Activated CD8-positive, alpha-beta memory T cell treated with anti-CD3 and anti-CD28 coated beads for 36 hours (primary cell): ENCODE results near the gene RHBG. TPM values are rescaled to one million over a fixed set of nuclear protein-coding genes. Genes with fewer than 3 reads are reported as not detected.

Source experiments
- CTCF ChIA-PET: fragments of 350-600 bp; sonication (Branson Sonifier 250); formaldehyde crosslinking; loops from one replicate; lab custom pipeline; 2021; ENCODE audit warnings: antibody characterized with exemption; lab: Charles Lee
- POLR2A ChIA-PET: fragments of 350-600 bp; sonication (Branson Sonifier 250); formaldehyde crosslinking; loops from one replicate; lab custom pipeline; 2021; ENCODE audit warnings: antibody characterized with exemption; lab: Charles Lee
- total RNA-seq, 2 experiments: library from RNA; stranded (reverse); gene quantifications; one replicate each; pipeline ENCODE4 v1.2.3, GENCODE V29; 2021

Gene RHBG
- total RNA-seq, 2 experiments from 2014 or later, result not detected

DNA sequence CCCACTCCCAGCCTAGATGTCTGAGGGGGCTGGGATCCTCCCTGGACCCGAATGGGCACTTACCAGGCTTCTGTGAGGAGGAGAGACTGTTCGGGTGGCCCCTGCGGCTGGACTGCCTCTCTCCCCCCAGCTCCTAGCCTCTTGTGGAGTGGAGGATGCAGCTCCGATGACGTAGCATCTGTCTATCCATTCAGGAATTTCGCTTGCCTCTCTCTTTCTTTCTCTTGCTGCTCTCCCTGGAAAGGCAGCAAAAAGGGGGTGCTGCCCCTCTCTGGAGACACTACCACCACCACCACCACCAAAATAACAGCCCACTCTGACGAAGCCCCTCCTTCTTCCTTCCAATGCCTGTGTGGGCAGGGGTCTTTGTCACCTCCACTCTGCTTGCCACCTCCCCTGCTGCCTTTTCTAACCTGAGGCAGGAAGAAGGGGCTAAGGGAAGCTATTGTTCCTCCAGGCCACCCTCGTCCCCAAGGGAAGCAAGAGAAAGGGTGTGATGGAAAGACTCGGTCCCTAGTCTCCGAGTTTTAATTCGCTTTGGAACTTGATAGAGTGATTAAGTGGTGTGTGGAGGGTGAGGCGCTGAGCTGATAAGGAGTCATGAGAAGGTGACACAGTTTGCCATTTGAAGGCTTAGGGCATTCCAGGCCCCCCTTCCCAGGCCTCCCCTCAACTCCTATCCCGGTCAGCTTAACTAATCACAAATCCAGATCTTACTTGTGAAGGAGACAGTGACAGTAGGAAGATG is 60.5 kb downstream of the RHBG start:
- CTCF ChIA-PET, result interaction anchor here (0.7 to 7.2 kb wide), 2 partner anchors 20 to 43 kb away, joined by 3 to 39 read pairs; no protein-coding TSS in a partner anchor
- POLR2A ChIA-PET, result no interaction called here

DNA sequence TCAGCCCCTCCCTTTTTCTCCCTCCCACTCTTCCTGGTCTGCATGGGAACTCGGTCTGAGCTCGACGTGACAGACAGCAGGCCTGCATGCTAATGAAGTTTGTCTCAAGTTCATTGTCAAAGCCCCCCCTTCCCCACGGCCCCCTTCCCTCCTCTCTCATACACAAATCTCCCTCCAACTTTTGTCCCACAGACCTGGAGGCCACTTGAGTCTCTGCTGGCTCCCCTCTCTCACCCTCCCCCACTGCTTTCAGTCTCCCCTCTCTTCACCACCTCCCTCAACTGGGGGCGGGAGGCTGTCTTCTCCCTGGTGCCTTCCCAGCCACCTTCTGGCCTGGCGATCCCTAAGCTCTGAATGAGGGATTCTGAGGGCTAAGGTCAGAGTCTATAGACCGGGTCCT is 61.3 kb downstream of the RHBG start:
- CTCF ChIA-PET, result interaction anchor here (7.2 kb wide), 1 partner anchor 44 kb away, joined by 39 read pairs; no protein-coding TSS in a partner anchor
- POLR2A ChIA-PET, result no interaction called here

GRCh38 chr1:156430866-156431265 is 61.9 kb downstream of the RHBG start:
- ChIA-PET POLR2A (no interaction called here), CTCF (interaction anchor here (0.7 to 7.2 kb wide), 2 partner anchors 44 to 50 kb away, joined by 5 to 39 read pairs; no protein-coding TSS in a partner anchor)

- ChIA-PET POLR2A (no interaction called here), CTCF (interaction anchor here (0.7 to 7.2 kb wide), 2 partner anchors 45 to 51 kb away, joined by 5 to 39 read pairs; no protein-coding TSS in a partner anchor)
Measured at GRCh38 chr1:156431366-156431765, 62.4 kb downstream of the RHBG start.

GRCh38 chr1:156431769-156432668 is 63.0 kb downstream of the RHBG start:
- ChIA-PET POLR2A (interaction anchor here (0.6 kb wide), 1 partner anchor 209 kb away, joined by 3 read pairs; no protein-coding TSS in a partner anchor), CTCF (interaction anchor here (0.5 to 7.2 kb wide), 4 partner anchors 10 to 62 kb away, joined by 5 to 39 read pairs (median 5); no protein-coding TSS in a partner anchor)

DNA sequence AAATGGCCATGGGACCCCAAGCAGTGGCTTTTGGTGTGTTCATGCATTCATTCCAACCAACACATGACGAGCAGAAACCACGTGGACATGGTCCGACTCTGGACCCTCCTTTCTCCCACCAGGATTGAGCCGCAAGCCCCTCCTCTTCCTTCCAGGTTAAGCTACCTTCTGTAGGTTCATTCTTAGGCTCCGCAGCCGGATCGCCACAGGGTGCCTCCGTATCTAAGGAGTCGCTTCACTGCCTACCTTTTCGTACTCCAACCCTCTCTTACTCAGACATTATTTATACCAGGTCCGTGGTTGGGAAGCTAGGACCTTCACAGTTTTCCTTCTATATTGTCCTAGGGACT is 63.6 kb downstream of the RHBG start:
- ChIA-PET CTCF (interaction anchor here (0.5 to 7.2 kb wide), 3 partner anchors 10 to 63 kb away, joined by 5 to 39 read pairs (median 5); no protein-coding TSS in a partner anchor), POLR2A (no interaction called here)

- POLR2A ChIA-PET, result no interaction called here
- CTCF ChIA-PET, result interaction anchor here (0.9 to 7.2 kb wide), 4 partner anchors 9 to 46 kb away, joined by 3 to 39 read pairs (median 6); no protein-coding TSS in a partner anchor
Measured at GRCh38 chr1:156433032-156433431, 64.0 kb downstream of the RHBG start.

DNA sequence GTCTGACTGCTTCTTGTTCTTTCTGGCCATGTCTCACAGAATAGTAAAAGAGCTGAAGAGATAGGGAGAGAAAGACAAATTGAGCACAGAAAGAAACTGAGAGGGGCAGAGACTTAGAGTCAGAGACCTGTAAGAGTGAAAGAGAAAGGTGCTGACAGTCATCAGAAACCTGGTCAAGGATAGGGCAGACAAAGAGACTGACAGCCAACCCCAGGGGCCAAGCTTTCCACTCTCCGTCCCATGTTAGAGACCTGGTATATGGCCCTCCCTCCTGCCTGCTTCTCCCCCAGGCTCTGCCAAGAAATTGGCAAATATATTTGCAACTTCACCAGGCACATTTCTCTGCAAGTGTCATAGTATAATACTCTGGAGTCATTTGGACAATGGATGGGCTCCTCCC is 64.6 kb downstream of the RHBG start:
- ChIA-PET POLR2A (no interaction called here), CTCF (interaction anchor here (0.9 to 1.8 kb wide), 2 partner anchors 10 to 12 kb away, joined by 3 to 7 read pairs; no protein-coding TSS in a partner anchor)

Other genes with a start within 250 kb of the RHBG start
- gene SEMA4A, start 215.6 kb upstream of the RHBG start, total RNA-seq, result 10 to 100 TPM; 18.4 to 18.8 TPM
- 10 to 100 TPM; 26.7 to 31.0 TPM for gene SLC25A44, start 175.1 kb upstream of the RHBG start, total RNA-seq
- gene PMF1, start 156.2 kb upstream of the RHBG start, total RNA-seq, result 10 to 100 TPM; 79.7 to 82.9 TPM
- gene BGLAP, start 127.0 kb upstream of the RHBG start, total RNA-seq, result 1 to 10 TPM; 1.8 to 2.2 TPM
- gene PAQR6, start 121.2 kb upstream of the RHBG start, total RNA-seq, result 1 to 10 TPM; 2.3 to 2.5 TPM
- 100 to 1,000 TPM; 109 to 112 TPM for gene SMG5, start 86.4 kb upstream of the RHBG start, total RNA-seq
- 10 to 100 TPM; 10.1 to 10.2 TPM for gene TMEM79, start 84.9 kb upstream of the RHBG start, total RNA-seq
- 10 to 100 TPM; 20.3 to 20.6 TPM for gene GLMP, start 73.5 kb upstream of the RHBG start, total RNA-seq
- gene VHLL, start 69.9 kb upstream of the RHBG start, total RNA-seq, result not detected
- 100 to 1,000 TPM; 500 to 528 TPM for gene CCT3, start 30.9 kb upstream of the RHBG start, total RNA-seq
- under 1 TPM in 1 of 2 experiments, not detected in 1; 0.36 TPM for gene TSACC, start 30.7 kb upstream of the RHBG start, total RNA-seq
- 10 to 100 TPM; 30.8 to 31.8 TPM for gene MEF2D, start 131.6 kb downstream of the RHBG start, total RNA-seq
- gene IQGAP3, start 203.4 kb downstream of the RHBG start, total RNA-seq, result 1 to 10 TPM; 8.6 to 9.3 TPM
- 10 to 100 TPM in 1 of 2 experiments, 1 to 10 TPM in 1; 9.3 to 10.7 TPM for gene TTC24, start 210.5 kb downstream of the RHBG start, total RNA-seq
- 10 to 100 TPM; 66.3 to 73.9 TPM for gene NAXE, start 222.6 kb downstream of the RHBG start, total RNA-seq
- gene GPATCH4, start 232.3 kb downstream of the RHBG start, total RNA-seq, result 100 to 1,000 TPM; 109 to 113 TPM